Peyer's patch (tissue), 4 donors: ENCODE measurements around the gene PROSER3. TPM values are rescaled to one million over a fixed set of nuclear protein-coding genes. Genes with fewer than 3 reads are reported as not detected.

ENCODE experiments used
- DNase-seq, 3 donors: peaks; one replicate each; pipeline ENCODE4 v3.0.0-alpha.2; 2017 to 2019
- H3K27ac ChIP-seq, 4 donors: fragments of 200-600 bp; sonication (generic); one replicate each; pipeline ENCODE4 v1.5.1; 2016 to 2019
- H3K27me3 ChIP-seq, 2 donors: fragments of 200-600 bp; sonication (generic); one replicate each; pipeline ENCODE4 v1.5.1; 2019
- H3K36me3 ChIP-seq, 3 donors: fragments of 200-600 bp; sonication (generic); one replicate each; pipeline ENCODE4 v1.5.1; 2016 to 2019
- H3K4me1 ChIP-seq, 4 donors: fragments of 200-600 bp; sonication (generic); one replicate each; pipeline ENCODE4 v1.5.1; 2016 to 2019
- H3K4me3 ChIP-seq, 4 donors: fragments of 200-600 bp; sonication (generic); 1 replicate in 3 of 4; 2 replicates in 1 of 4; pipeline ENCODE4 v1.5.1; 2016 to 2019; ENCODE audit warnings: mild to moderate bottlenecking in 1 of 4
- H3K9me3 ChIP-seq, 4 donors: fragments of 200-600 bp; sonication (generic); one replicate each; pipeline ENCODE4 v1.5.1; 2016 to 2019; ENCODE audit warnings: mild to moderate bottlenecking in 1 of 4
- CTCF ChIP-seq, 6 experiments: fragments of 450-650 bp in 4 of 6; fragments of 200-600 bp in 2 of 6; sonication (generic) in 1 of 6; IDR thresholded peaks; one replicate each; pipeline ENCODE4 v1.5.1; 2017 to 2019; ENCODE audit warnings: antibody characterized with exemption in 6 of 6, mild to moderate bottlenecking in 3 of 6, moderate library complexity in 1 of 6
- POLR2A ChIP-seq, 2 donors: fragments of 450-650 bp; IDR thresholded peaks; one replicate each; pipeline ENCODE4 v1.5.1; 2017; ENCODE audit warnings: antibody characterized with exemption in 2 of 2, mild to moderate bottlenecking in 2 of 2, moderate library complexity in 2 of 2
- total RNA-seq, 4 donors: library from RNA; depleted of rRNA; stranded (reverse); fragments of >200 nt; gene quantifications; one replicate each; pipeline ENCODE4 v1.1.0, GENCODE V29; 2016

The PROSER3 gene
- total RNA-seq, 4 donors from 2014 or later = 6.0 to 36.8 (median 27.2) TPM

- TF ChIP-seq POLR2A (IDR thresholded peaks at IDR 0.05) (no peak), CTCF (IDR thresholded peaks at IDR 0.05) (no peak)
- peak in 1 of 3 donors; percentile 40 for DNase-seq
- Histone ChIP-seq H3K4me1 (no peaks in the 10 kb centered on the region), H3K4me3 (no peak overlapping the region), H3K36me3 (peaks cover 0 to 11% (median 0%) of the 10 kb centered on the region in 3 donors), H3K27ac (no peak overlapping the region), H3K9me3 (no peaks in the 10 kb centered on the region), H3K27me3 (no peaks in the 10 kb centered on the region)
Observed at GRCh38 chr19:35783469-35784434, 25.8 kb downstream of the PROSER3 start.

GRCh38 chr19:35784503-35785338, 26.7 kb downstream of the PROSER3 start:
- H3K27ac ChIP-seq = no peak overlapping the region
- H3K36me3 ChIP-seq = peaks cover 0 to 11% (median 0%) of the 10 kb centered on the region in 3 donors
- no peak for DNase-seq
- H3K4me1 ChIP-seq = no peaks in the 10 kb centered on the region
- no peak overlapping the region for H3K4me3 ChIP-seq
- no peaks in the 10 kb centered on the region for H3K9me3 ChIP-seq
- TF ChIP-seq POLR2A (IDR thresholded peaks at IDR 0.05) (no peak), CTCF (IDR thresholded peaks at IDR 0.05) (no peak)
- no peaks in the 10 kb centered on the region for H3K27me3 ChIP-seq

GRCh38 chr19:35785339-35785627, 27.3 kb downstream of the PROSER3 start:
- Histone ChIP-seq H3K9me3 (no peaks in the 10 kb centered on the region), H3K36me3 (peaks cover 0 to 11% (median 0%) of the 10 kb centered on the region in 3 donors), H3K4me3 (no peak overlapping the region), H3K27ac (no peak overlapping the region), H3K27me3 (no peaks in the 10 kb centered on the region), H3K4me1 (no peaks in the 10 kb centered on the region)
- DNase-seq = no peak
- TF ChIP-seq CTCF (IDR thresholded peaks at IDR 0.05) (no peak), POLR2A (IDR thresholded peaks at IDR 0.05) (no peak)

- Histone ChIP-seq H3K4me3 (no peak overlapping the region), H3K36me3 (peaks cover 0 to 4% (median 0%) of the 10 kb centered on the region in 3 donors), H3K4me1 (no peaks in the 10 kb centered on the region), H3K9me3 (no peaks in the 10 kb centered on the region), H3K27ac (no peak overlapping the region), H3K27me3 (no peaks in the 10 kb centered on the region)
- DNase-seq = no peak
- TF ChIP-seq POLR2A (IDR thresholded peaks at IDR 0.05) = no peak
- no peak for TF ChIP-seq CTCF (IDR thresholded peaks at IDR 0.05)
Observed at GRCh38 chr19:35786299-35787160, 28.6 kb downstream of the PROSER3 start.

GRCh38 chr19:35787227-35787799, 29.3 kb downstream of the PROSER3 start:
- no peaks in the 10 kb centered on the region for H3K9me3 ChIP-seq
- H3K4me3 ChIP-seq = no peak overlapping the region

More at GRCh38 chr19:35787227-35787799, 29.3 kb downstream of the PROSER3 start:
- TF ChIP-seq CTCF (IDR thresholded peaks at IDR 0.05) (no peak), POLR2A (IDR thresholded peaks at IDR 0.05) (no peak)
- no peak for DNase-seq
- no peak overlapping the region for H3K27ac ChIP-seq
- H3K27me3 ChIP-seq = no peaks in the 10 kb centered on the region
- H3K4me1 ChIP-seq = no peaks in the 10 kb centered on the region
- H3K36me3 ChIP-seq = peaks cover 0 to 4% (median 0%) of the 10 kb centered on the region in 3 donors
